T-cell (primary cell): ENCODE data around the gene TMEM86B. TPM values are rescaled to one million over a fixed set of nuclear protein-coding genes. Genes with fewer than 3 reads are reported as not detected.

Experiments used
- ATAC-seq, 4 experiments: fragments of 200-7000 bp in 3 of 4; fragments of 150-1000 bp in 1 of 4; cut with Tn5 transposase; replicated peaks in 1 of 4; 1 replicate in 3 of 4; 2 replicates in 1 of 4; pipeline ENCODE4 v1.10.0; 2021; ENCODE audit warnings: moderate library complexity in 3 of 4, mild to moderate bottlenecking in 2 of 4, moderate number of reproducible peaks in 1 of 4
- CTCF ChIA-PET, 2 donors: fragments of 300-600 bp; sonication (Branson Sonifier 250); formaldehyde crosslinking; loops; one replicate each; lab custom pipeline; 2022; ENCODE audit warnings: antibody characterized with exemption in 2 of 2; lab: Charles Lee
- POLR2A ChIA-PET, 2 donors: fragments of 300-600 bp; sonication (Branson Sonifier 250); formaldehyde crosslinking; loops; one replicate each; lab custom pipeline; 2022; ENCODE audit warnings: antibody characterized with exemption in 2 of 2; lab: Charles Lee
- DNase-seq, 35 experiments: peaks; one replicate each; pipeline versions ENCODE4 v3.0.0 to v3.0.0-alpha.2; 2013 to 2023
- H3K27ac ChIP-seq: one replicate; pipeline ENCODE4 v1.5.1; 2013; ENCODE audit warnings: low read length
- H3K27me3 ChIP-seq, 2 experiments: replicated peaks in 1 of 2; 1 replicate in 1 of 2; 2 replicates in 1 of 2; pipeline versions ENCODE4 v1.6.1 to v1.7.0; 2013; ENCODE audit warnings: low read length in 1 of 2, mixed read lengths in 1 of 2; ENCODE audit not compliant: control insufficient read depth in 2 of 2, insufficient read depth in 2 of 2; ENCODE audit errors: extremely low read depth in 1 of 2
- H3K36me3 ChIP-seq, 2 donors: 1 replicate in 1 of 2; 2 replicates in 1 of 2; pipeline versions ENCODE4 v1.6.1 to v1.7.0; 2013; ENCODE audit warnings: low read length in 1 of 2; ENCODE audit not compliant: control insufficient read depth in 2 of 2, insufficient read depth in 1 of 2; ENCODE audit errors: extremely low read depth in 1 of 2
- H3K4me1 ChIP-seq, 2 experiments: 1 replicate in 1 of 2; 2 replicates in 1 of 2; pipeline versions ENCODE4 v1.6.1 to v1.7.0; 2013; ENCODE audit warnings: low read length in 2 of 2, mixed read lengths in 1 of 2; ENCODE audit not compliant: insufficient read depth in 2 of 2, control insufficient read depth in 1 of 2; ENCODE audit errors: extremely low read depth in 1 of 2
- H3K4me3 ChIP-seq, 2 donors: 1 replicate in 1 of 2; 2 replicates in 1 of 2; pipeline versions ENCODE4 v1.5.1 to v1.7.0; 2013; ENCODE audit warnings: mild to moderate bottlenecking in 2 of 2, low read length in 1 of 2, moderate library complexity in 1 of 2; ENCODE audit not compliant: control insufficient read depth in 1 of 2; ENCODE audit errors: extremely low read depth in 1 of 2
- H3K9me3 ChIP-seq: 2 replicates; pipeline ENCODE4 v1.7.0; 2013
- H3K27ac Mint-ChIP-seq, 2 donors: one replicate each; pipeline ENCODE4 v1.8.0; 2020 to 2021; ENCODE audit warnings: mild to moderate bottlenecking in 2 of 2, mixed read lengths in 2 of 2
- H3K27me3 Mint-ChIP-seq, 2 donors: one replicate each; pipeline ENCODE4 v1.8.0; 2021 to 2022; ENCODE audit warnings: mixed read lengths in 2 of 2
- H3K36me3 Mint-ChIP-seq: one replicate; pipeline ENCODE4 v1.8.0; 2021; ENCODE audit warnings: mixed read lengths
- H3K4me1 Mint-ChIP-seq, 3 donors: one replicate each; pipeline ENCODE4 v1.8.0; 2020 to 2022; ENCODE audit warnings: mixed read lengths in 3 of 3, mild to moderate bottlenecking in 1 of 3
- H3K4me3 Mint-ChIP-seq, 3 donors: one replicate each; pipeline ENCODE4 v1.8.0; 2020 to 2022; ENCODE audit warnings: mild to moderate bottlenecking in 3 of 3, mixed read lengths in 3 of 3, moderate library complexity in 3 of 3
- H3K9me3 Mint-ChIP-seq, 3 donors: one replicate each; pipeline ENCODE4 v1.8.0; 2020 to 2022; ENCODE audit warnings: mixed read lengths in 3 of 3
- WGBS: methylation state at CpG from one replicate; pipeline ENCODE4 v1.1.5; 2013; ENCODE audit warnings: missing lambda C conversion rate; ENCODE audit not compliant: insufficient coverage; 5-methylcytosine and 5-hydroxymethylcytosine counted together
- total RNA-seq, 35 experiments: library from RNA in 6 of 35; stranded (reverse) in 6 of 35; fragments of 120-200 nt in 1 of 35; gene quantifications; one replicate each; pipeline versions ENCODE4 v1.2.1 to v1.2.4 and lab custom pipeline; 2013 to 2026

TMEM86B gene
- total RNA-seq, 5 donors from 2014 or later (not counting 1 experiment from before 2014, with no cell fraction given) = 10.6 to 22.4 (median 18.2) TPM

DNA sequence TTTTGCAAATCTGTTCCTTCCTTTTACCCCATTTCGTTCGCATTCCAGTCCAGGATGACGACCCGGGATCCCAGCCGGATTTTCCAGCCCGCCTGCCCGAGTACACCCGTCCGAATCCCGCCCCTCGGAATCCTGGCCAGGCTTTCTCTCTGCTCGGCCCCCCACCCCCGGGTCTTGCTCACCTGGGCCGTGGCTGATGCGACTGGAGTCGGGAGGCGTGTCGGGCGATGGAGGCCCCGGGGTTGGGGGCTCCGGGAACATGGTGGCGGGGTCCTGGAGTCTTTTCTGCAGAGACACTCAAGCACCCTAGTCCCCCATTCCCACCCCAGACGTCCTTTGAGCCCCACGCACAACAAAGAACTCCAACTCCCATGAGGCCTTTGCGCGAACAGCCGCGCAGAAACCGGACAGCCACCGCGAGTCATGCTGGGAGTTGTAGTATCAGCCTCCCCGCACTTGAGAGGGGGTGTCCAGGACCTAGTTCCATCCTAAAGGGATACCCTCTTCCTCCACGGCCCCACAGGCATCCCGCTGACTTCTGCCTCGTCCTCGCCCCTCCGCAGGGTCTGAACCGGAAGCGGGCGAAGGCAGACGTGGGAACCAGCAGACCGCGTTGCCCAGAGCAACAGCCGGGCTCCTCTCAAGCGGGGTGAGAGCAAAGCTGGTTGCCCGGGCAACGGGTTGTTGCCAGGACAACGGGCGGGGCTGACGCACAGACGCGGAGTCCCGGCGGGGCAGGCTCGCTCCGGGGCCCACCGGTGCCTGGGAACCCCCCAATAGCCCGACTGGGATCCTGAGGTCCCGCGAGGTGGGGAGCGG is 49.6 kb downstream of the TMEM86B start:
- Mint-ChIP-seq H3K9me3 (no peaks in the 10 kb centered on the region), H3K36me3 (no peaks in the 10 kb centered on the region), H3K27ac (peak overlapping the region in 1 of 2 donors; percentile 15), H3K4me1 (peaks cover 22 to 31% (median 27%) of the 10 kb centered on the region in 3 donors), H3K4me3 (peak overlapping the region; percentile 62 to 81 (median 74)), H3K27me3 (peaks cover 47 to 81% of the 10 kb centered on the region in 2 donors)
- peak; percentile 66 to 98 (median 95) for DNase-seq
- ChIA-PET CTCF (no interaction called here), POLR2A (interaction anchor here in 1 of 2 donors (0.5 kb wide), 1 partner anchor 16 kb away, joined by 7 read pairs; no protein-coding TSS in a partner anchor)
- WGBS = 5% methylated on average over 57 of the region's 61 CpGs
- Histone ChIP-seq H3K4me1 (peaks cover 0 to 35% of the 10 kb centered on the region in 2 experiments), H3K27ac (peak overlapping the region; percentile 49), H3K27me3 (peaks cover 3 to 95% of the 10 kb centered on the region in 2 experiments), H3K36me3 (no peaks in the 10 kb centered on the region), H3K4me3 (peak overlapping the region; percentile 43 to 58), H3K9me3 (no peaks in the 10 kb centered on the region)
- peak; percentile 80 to 89 (median 83) for ATAC-seq

Other genes starting within 250 kb of the TMEM86B start
- under 1 TPM in 4 of 5 donors, not detected in 1; 0.33 to 0.55 (median 0.47) TPM for gene GP6, start 190.5 kb downstream of the TMEM86B start, total RNA-seq
- 10 to 100 TPM; 12.4 to 35.8 (median 21.6) TPM for gene RDH13, start 165.6 kb downstream of the TMEM86B start, total RNA-seq
- gene EPS8L1, start 152.9 kb downstream of the TMEM86B start, total RNA-seq = 1 to 10 TPM; 1.1 to 3.5 (median 2.0) TPM
- gene PPP1R12C, start 111.1 kb downstream of the TMEM86B start, total RNA-seq = 100 to 1,000 TPM; 129 to 197 (median 173) TPM
- under 1 TPM in 2 of 5 donors, not detected in 3; 0.36 to 0.76 TPM for gene TNNT1, start 79.6 kb downstream of the TMEM86B start, total RNA-seq
- not detected for gene TNNI3, start 71.0 kb downstream of the TMEM86B start, total RNA-seq
- not detected for gene DNAAF3, start 62.1 kb downstream of the TMEM86B start, total RNA-seq
- 1 to 10 TPM in 2 of 5 donors, not detected in 3; 2.7 to 2.9 TPM for gene SYT5, start 48.5 kb downstream of the TMEM86B start, total RNA-seq
- gene PTPRH, start 19.3 kb downstream of the TMEM86B start, total RNA-seq = 1 to 10 TPM in 1 of 5 donors, under 1 TPM in 2, not detected in 2; 0.16 to 1.1 (median 0.51) TPM
- 100 to 1,000 TPM; 173 to 208 (median 194) TPM for gene PPP6R1, start 30.3 kb upstream of the TMEM86B start, total RNA-seq
- gene HSPBP1, start 51.3 kb upstream of the TMEM86B start, total RNA-seq = 10 to 100 TPM; 16.8 to 27.6 (median 24.7) TPM
- gene BRSK1, start 55.2 kb upstream of the TMEM86B start, total RNA-seq = 1 to 10 TPM; 2.9 to 5.8 (median 3.9) TPM
- under 1 TPM in 1 of 5 donors, not detected in 4; 0.47 TPM for gene TMEM150B, start 96.6 kb upstream of the TMEM86B start, total RNA-seq
- 10 to 100 TPM; 24.4 to 71.8 (median 30.7) TPM for gene KMT5C, start 111.1 kb upstream of the TMEM86B start, total RNA-seq
- under 1 TPM in 2 of 5 donors, not detected in 3; 0.12 to 0.51 TPM for gene COX6B2, start 126.0 kb upstream of the TMEM86B start, total RNA-seq
- gene GARIN5B, start 134.5 kb upstream of the TMEM86B start, total RNA-seq = not detected
- under 1 TPM in 2 of 5 donors, not detected in 3; 0.53 to 0.96 TPM for gene IL11, start 141.7 kb upstream of the TMEM86B start, total RNA-seq
- gene TMEM190, start 148.1 kb upstream of the TMEM86B start, total RNA-seq = not detected
- gene TMEM238, start 155.5 kb upstream of the TMEM86B start, total RNA-seq = 10 to 100 TPM; 10.8 to 23.2 (median 20.0) TPM
- 1,000 to 10,000 TPM; 3,465 to 4,436 (median 4,286) TPM for gene RPL28, start 157.2 kb upstream of the TMEM86B start, total RNA-seq
- gene UBE2S, start 179.0 kb upstream of the TMEM86B start, total RNA-seq = 10 to 100 TPM; 27.5 to 75.2 (median 35.1) TPM
- gene SHISA7, start 214.5 kb upstream of the TMEM86B start, total RNA-seq = not detected
- 10 to 100 TPM in 3 of 5 donors, 1 to 10 TPM in 2; 6.8 to 18.9 (median 14.7) TPM for gene ISOC2, start 232.9 kb upstream of the TMEM86B start, total RNA-seq
- not detected for gene C19orf85, start 236.0 kb upstream of the TMEM86B start, total RNA-seq
- 10 to 100 TPM; 14.2 to 24.1 (median 16.2) TPM for gene ZNF628, start 247.9 kb upstream of the TMEM86B start, total RNA-seq